T1000 (cell line): ENCODE measurements around the gene SPECC1.
"Not testable (repeated sequence)": the region's sequence is repeated elsewhere in the genome, so short reads cannot be mapped to it uniquely, and the experiment has no call there.

Source experiments
- DNase-seq: peaks from one replicate; lab custom pipeline; 2025; ENCODE audit warnings: mixed read lengths; lab: John Stamatoyannopoulos, UW

Gene SPECC1

DNA sequence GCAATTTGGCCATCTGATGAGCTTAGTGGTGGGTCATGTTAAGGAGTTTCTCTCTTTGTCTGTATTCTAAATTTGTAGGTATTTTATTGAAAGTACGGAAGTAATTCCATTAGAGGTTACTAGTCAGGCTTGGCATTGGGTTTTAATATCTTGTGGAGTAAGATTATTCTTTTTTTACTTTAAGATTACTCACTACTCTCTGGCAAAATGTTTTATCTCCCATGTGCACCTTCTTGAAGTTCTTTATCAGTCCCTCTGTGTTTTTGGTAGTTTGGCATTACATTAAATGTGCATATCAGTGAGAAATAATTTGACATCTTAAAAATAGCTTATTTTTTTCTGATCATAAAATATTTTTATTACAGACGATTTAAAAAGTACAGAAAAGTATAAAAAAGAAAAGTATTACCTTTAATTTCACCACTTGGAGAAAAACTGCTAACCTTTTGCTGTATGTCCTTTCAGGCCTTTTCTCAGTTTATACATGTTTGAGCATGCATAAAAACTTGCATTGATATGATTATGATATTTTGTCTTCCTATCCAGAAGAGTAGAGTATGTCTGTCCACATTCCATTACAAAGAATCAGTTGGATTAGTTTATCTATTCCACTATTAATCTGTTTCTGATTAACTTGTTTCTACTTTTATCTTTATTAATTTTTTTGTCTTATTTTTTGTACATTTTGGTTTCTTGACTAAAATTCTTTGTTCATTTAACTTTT lies 198.3 kb downstream of the SPECC1 start:
- DNase-seq, result no peak

DNA sequence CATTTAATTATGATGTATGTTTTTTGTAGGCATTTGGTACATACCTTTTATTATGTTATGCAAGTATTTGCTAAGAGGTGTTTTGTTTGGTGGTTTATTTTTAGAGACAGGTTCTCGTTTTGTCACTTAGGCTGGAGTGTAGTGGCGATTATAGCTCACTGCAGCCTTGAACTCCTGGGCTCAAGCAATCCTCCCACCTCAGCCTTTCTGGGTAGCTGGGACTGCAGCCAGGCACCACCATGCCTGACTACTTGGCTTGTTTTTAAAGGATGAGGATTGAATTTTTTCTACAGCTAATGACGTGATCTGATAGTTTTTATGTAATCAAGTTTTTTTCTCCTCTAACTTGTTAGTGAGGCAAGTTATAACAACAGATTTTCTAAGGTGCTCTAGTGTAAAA lies 199.6 kb downstream of the SPECC1 start:
- no peak for DNase-seq

DNA sequence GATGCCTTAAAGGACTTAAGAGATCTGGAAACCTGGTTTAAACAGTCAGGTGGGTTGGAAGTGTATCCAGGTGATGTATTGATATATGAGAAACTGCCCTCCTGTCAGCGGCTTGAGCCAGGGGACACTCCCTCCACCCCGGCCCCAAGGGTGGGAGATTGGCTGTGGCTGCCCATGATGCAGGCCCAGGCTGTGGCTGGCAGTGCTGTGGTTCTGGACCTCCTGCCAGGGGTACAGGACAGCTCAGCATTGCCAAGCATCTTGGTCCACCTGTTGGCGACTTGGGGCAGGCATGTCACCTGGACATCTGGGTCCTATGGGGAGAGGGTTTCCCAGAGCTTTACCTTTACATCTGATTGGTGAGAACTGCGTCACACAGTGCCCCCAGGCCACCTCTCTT lies 201.0 kb downstream of the SPECC1 start:
- no peak for DNase-seq

DNA sequence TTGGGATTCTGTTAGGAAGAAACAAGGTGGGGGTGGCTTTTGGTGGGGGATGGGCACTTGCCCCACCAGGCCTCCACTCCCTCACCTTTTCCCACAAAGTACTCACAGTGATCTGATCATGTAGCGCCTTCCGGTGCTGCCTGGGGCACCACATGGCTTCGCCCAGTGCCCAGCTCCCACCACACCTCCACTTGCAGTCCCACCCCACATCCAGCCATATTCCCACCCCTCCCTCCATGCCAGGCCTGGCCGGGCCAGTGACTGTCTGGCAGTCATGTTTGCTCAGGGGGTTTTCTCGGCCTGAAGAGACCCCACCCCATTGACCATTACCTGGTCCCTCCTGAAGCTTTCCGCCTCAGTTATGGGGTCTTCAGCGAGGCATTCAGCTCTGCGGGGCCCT lies 201.5 kb downstream of the SPECC1 start:
- no peak for DNase-seq

DNA sequence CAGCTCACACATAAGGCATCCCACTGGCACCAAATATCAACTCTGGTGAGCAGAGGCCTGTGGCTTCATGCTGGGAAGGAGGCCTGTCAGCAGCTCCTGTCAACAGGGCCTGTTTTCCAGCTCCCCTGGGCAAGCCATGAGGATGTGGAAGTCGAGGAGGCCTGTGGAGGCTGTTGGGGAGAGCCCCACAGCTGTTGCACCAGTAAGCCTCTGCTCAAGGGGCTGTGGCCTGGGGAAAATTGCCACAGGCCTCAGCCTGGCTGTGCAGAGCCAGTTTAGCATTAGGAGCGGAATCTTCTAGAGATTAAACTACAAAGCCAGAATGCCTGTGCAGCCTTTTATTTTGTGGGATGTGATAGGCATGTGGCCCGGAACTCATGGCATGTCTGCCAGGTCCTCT lies 202.1 kb downstream of the SPECC1 start:
- DNase-seq, result no peak

DNA sequence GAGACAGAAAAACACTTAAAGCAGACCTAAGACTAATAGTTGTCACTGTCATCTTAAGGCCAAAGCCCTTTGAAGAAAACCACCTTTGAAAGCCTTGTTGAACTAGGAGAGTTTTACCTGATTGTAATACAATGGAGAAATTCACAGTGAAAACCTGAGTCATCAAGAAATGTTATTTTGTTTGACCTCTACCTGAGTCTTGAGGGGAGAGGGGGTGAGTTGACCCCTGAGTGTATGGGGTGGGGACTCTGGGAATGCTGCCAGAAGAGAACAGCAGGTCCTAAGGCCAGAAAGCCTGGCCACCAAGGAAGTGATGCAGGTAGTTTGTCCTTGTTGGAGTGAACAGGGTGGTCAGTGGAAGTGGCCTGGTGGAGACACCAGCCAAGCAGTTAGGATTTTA lies 204.3 kb downstream of the SPECC1 start:
- no peak for DNase-seq

DNA sequence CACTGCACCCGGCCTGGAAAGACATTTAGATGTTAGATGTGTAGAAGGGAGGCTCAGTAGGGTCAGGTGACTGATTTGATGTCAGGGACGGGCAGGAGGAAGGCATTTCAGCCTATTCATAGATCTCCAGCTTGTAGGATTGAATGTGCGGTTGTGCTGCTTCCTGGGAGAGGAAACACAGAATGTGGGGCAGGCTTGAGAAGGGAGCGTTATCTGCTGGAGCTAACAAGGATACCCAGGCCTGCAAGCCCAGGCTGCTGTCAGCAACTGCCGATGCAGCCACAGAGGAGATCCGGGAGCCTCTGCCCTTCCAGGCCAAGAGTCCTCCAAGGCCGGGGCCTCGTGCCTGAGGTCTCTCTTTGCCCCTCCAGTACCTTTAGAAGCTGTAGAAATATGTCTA lies 205.6 kb downstream of the SPECC1 start:
- DNase-seq, result no peak

DNA sequence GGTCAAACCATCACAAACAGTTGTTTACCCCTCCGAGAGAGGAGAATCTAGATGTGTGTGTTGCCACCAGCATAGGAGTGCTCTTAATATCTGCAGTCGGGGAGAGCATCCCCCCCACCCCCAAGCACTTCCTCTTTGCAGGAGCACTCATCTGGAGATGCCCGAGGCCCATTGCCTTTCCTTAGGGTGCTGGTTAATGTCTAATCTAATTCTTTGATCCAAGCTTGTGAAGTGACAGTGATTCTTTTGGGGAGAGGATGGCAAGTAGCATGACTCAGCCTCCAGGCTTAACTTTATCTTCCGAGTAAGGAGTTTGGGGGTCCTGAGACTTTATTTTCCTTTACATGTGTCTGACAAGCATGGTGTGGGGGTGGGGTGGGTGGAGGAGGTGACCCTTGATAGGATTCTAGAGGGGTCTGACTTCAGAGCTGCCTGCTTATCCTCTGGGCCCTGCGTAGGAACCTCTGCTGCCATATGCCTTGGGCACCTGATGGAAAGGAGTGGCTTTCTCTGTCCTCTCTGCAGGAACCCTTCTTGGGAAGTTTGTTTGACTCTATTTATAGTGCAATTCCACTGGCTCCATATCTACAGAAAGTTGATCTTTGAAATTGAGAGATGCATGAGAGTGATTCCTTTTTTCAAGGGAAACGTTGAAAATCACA lies 207.1 kb downstream of the SPECC1 start:
- DNase-seq, result no peak

DNA sequence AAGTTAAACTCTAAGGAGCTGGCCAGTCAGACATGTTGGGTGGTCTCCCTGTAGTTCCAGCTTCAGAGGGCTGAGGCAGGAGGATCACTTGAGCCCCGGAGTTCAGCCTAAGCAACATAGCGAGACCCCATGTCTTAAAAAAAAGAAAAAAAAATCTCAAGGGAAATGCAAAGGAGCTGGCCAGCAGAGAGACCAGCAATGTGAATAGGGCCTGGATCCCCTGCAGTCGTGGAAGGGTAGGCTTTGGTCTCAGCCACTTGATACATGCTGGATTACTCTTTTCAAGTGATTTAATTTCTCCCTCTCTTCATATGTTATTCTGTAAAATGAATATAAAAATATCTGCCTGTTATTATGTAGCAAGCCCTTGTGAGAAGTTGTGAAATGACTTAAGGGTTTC lies 207.7 kb downstream of the SPECC1 start:
- no peak for DNase-seq

DNA sequence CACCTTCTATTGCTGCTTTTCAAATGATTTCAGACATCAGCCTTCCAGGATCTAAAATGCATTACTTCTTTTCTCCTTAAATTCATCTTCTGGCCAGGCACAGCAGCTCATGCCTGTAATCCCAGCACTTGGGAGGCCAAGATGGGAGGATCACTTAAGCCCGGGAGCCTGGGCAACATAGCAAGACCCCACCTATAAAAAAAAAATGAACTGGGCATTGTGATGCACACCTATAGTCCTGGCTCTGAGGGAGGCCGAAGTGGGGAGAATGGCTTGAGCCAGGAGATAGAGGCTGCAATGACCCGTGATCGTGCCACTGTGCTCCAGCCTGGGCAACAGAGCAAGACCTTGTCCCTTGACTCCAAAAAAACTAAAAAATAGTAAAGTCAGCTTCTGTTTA lies 208.5 kb downstream of the SPECC1 start:
- DNase-seq, result no peak

DNA sequence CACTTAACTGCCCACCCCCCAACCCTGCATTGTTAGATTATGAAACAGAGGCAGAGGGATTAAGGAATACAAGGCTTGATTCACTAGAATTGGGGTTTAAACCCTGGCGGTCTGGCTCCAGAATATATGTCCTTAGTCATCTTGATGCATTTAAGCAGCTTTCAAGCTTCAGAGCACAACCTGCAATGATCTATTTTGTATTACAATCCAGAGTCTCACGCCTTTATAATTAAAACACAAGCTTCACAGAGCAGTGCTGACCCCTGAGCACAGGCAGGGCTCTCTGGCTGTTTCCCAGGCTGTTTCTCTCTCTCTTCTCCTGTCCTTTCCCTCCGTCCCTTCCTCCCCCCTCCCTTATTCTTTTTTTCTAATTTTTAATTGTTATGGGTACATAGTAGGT lies 209.1 kb downstream of the SPECC1 start:
- no peak for DNase-seq

DNA sequence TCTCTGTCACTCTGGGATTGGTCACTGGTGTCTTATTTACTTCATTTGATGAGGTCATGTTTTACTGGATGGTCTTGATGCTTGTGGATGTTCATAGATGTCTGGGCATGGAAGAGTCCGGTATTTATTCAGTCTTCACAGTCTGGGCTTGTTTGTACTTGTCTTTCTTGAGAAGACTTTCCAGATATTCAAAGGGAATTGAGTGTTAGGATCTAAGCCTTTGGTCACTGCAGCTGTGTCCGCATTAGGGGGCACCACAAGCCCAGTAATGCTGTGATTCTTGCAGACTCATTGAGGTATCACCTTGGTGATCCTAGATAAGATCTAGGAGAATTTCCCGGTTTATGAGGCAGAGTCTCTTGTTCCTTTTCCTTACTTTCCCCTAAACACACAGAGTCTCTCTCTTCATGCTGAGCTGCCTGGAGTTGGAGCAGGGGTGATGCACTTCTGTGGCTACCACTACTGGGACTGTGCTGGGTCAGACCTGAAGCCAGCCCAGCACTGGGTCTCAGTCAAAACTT lies 214.7 kb downstream of the SPECC1 start:
- DNase-seq, result no peak

DNA sequence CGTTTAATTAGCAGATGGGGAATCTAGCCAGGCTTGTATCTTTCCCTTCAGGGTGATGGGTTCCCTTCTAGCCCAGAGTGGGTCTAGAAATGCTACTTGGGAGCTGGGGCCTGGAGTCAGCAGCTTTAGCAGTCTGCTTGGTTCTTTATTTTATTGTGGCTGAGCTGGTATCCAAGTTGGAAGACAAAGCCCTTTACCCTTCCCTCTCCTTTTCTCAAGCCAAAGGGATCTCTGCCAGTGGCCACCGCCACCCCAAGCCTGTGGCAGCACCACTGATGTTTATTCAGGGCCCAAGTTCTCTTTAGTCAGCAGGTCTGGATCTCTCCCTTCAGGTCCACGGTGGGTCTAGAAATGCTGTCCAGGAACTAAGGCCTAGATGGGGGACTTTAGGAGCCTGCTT lies 215.2 kb downstream of the SPECC1 start:
- no peak for DNase-seq

DNA sequence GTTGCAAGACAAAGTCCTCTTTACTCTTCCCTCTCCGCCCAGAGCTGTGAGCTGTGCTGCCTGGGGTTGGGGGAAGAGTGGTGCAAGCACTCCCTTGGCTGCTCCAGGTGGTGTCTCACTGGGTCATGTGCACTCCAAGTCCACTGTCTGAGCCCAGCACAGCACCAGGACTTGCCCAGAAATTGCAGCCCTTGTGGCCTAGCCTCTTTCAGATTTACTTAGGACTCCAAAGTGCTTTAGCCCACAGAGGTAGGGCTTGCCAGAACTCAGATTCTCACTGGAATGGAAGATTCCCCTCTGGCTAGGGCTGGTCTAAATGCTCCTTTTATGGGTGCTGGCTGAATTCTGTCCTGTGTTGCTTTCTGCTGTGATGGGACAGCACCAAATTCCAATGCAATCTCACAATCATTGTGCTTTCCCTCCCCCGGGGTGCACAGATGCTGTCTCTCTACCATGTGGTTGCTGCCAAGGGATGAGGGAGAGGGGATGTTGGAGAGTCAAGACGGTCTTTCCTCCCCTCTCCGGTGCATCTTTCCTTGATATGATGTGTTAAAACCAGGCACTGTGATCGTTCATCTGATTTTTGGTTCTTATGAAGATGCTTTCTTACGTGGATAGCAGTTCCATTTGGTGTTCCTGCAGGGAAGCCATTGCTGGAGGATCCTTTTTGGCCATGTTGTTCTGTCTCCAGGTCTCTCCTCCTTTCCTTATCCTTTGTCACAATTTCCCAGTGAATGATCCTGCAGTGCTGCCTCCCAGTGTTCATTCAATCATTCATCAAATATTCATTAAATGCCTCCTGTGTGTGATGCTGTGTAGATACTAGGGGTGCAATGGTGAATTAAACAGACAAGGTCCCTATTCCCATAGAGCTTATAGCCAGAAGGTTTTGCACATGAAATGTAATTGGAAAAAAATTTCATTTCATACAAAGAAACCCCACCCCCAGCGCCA lies 216.3 kb downstream of the SPECC1 start:
- no peak for DNase-seq

DNA sequence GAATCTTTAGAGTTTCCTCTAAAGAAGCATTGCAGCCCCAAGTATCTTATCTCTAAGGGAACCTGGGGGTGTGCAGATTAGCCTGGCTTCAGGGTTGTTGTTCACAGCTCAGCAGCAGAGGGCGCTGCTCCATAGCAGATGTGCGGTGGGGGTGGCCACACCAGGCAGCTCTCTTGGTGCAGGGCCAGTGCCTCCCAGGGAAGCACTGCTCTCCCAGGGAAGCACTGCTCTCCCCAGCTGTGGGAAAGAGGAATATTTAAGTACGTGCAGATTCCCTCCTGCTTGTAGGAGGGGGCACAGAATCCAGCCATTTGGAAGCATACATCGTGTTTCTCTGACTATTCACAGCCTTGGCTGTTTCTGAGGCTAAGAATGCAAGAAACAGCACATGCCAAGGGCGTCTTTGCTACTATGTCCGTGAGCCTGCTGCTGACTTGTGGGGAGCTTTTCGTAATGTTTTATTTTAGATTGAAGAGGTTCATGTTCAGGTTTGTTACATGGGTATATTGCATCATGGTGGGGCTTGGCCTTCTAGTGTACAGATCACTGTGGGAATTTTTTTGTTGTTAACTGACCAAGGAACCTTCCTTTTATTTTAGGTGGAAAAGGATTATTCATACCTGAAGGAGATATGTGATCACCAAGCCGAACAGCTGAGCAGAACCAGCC lies 217.8 kb downstream of the SPECC1 start:
- peak; percentile 12 for DNase-seq

DNA sequence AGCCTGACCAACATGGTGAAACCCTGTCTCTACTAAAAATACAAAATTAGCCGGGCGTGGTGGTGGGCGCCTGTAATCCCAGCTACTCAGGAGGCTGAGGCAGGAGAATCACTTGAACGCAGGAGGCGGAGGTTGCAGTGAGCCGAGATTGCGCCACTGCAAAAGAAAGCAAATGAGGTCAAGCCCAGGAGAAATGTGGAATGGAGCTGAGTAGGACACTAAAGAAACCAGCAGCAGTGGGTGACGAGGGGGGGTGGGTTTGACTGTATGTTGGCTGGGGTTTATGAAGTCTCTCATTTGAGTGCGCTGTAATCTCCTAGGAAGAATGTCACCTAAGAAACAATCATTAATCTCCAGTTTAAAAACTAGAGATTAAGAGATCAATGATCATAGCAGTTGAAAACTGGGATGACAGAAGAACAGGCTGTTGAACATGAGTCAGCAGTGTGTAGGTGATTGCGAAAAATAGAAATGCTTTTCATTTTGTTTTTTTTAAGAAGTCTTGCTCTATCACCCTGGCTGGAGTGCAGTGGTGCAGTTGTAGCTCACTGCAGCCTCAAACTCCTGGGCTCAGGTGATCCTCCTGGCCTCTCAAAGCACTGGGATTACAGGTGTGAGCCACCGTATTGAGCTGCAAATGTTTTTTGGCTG lies 218.7 kb downstream of the SPECC1 start:
- not testable (repeated sequence) for DNase-seq

DNA sequence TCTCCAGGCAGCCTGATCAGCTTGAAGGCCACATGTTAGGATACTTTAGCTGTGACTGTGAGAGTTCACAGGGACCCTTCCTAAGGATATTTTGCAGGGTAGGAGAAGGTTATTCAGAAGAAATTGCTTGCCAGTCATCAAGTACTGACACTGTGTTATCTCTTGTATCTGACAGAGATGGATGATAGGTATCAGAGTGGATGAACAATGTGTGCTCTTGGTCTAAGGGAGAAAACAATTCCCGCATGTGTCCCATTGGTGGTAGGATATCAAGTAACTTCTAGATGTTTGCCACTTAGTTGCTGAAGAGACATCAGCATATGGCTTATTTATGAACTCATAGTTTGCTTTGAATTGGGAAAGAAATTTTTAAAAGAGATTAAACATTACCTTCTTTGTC lies 219.3 kb downstream of the SPECC1 start:
- DNase-seq, result no peak

DNA sequence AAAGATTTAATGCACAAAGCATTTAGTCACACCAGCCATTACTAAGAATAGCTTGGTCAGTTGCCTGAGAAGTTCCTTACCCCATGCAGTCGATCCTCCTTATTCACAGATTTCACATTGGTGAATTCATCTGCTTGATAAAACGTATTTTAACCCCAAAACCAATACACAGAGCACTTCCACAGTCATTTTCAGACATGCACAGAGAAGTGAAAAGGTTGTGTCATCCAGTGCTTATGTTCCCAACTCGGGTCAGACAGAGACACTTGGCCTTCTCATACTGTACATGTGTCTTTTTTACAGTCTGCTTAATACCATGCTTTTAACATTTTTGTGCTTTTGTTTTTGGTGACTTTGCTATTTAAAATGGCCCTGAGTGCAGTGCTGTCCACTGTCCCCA lies 219.7 kb downstream of the SPECC1 start:
- DNase-seq, result no peak

DNA sequence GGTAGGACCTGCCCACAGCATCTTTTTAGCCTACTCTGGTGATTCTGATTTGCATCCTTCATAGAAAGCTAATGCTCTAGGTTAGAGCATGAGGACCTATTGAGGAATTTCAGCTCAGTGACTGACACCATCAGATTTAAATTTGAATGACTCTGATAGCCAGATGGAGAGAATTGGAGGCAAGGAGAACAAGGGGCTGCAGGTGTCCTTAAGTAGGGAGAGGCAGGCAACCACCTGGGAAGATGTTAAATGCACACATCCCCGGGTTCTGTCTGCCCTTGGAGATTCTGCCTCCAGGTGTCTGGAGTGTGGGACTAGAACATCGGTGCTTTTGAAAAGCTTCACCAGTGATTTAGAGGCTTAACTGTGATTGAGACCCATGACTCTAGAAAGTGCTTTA lies 221.8 kb downstream of the SPECC1 start:
- no peak for DNase-seq

DNA sequence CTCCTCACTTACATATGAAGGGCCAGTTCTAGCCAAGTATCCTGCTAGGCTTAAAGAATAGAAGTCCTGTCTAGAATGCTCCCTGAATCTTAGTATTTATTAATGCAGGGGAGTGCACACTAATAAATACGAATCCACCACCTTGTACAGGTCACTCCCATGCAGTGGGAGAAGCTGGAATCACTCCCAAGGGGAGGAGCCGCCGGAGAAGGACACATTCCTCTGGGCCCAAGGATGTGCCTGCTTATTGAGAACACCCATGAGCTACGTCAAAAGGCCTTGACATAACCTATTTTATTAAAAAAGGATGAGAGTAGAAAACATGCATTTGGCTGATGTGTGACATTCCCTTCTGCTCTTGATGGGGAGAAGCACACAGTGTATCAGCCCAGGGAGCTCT lies 223.5 kb downstream of the SPECC1 start:
- DNase-seq, result no peak

DNA sequence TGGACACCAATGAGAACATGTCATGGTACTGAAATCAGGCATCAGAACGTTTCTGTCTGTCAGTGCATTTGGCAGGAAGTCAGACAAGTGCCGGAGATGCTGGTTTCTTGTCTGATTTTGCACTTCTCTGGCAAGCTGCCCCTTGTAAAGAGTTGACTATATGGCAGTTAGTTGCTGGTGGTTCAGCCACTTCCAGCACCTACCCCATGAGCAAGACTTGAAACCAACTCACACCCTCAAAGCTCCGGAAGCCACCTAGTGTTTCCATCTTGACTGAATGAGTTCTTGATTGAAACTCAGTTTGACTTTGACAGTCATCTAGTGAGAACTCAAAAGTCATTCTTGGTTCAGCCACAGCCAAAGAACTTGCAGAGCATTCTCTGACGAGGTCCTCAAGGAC lies 225.1 kb downstream of the SPECC1 start:
- DNase-seq, result no peak

DNA sequence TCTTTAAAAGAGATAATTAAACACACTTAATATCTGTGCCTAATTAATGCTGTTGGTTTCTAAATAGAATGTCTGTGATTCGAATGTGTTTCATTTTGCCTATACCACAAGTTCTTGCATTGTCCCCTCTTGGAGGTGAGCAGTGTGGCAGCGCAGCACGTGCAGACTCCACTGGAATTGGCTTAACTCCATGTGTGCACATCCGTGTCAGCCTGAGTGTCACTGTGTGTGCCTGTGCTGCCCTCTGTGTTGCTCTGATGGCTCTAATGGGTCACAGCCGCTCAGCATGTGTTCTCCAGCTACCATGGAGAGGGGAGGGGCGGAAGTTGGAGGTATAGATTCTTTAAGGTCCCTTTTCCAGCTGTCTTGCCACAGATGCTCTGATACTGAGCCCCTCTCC lies 226.6 kb downstream of the SPECC1 start:
- DNase-seq, result no peak
